ENCODE results near the gene UPK3A.

DNA sequence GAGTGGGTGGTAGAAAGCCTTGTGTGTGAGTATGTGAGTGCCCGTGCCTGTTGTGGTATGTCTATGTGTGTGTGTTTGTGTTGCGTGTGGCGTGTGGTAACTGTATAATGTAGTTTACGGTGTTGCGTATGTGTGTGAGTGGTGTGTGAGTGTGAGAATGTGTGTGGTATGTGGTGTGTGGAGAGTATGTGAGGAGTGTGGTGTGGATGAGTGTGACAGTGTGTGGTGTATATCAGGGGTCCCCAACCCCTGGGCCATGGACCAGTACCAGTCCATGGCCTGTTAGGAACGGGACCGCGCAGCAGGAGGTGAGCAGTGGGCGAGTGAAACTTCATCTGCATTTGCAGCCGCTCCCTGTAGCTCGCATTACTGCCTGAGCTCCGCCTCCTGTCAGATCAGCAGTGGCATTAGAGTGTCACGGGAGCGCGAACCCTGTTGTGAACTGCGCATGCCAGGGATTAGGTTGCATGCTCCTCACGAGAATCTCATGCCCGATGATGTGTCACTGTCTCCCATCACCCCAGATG, 5.7 kb downstream of the UPK3A start:
- TF ChIP-seq, protein P1, sequence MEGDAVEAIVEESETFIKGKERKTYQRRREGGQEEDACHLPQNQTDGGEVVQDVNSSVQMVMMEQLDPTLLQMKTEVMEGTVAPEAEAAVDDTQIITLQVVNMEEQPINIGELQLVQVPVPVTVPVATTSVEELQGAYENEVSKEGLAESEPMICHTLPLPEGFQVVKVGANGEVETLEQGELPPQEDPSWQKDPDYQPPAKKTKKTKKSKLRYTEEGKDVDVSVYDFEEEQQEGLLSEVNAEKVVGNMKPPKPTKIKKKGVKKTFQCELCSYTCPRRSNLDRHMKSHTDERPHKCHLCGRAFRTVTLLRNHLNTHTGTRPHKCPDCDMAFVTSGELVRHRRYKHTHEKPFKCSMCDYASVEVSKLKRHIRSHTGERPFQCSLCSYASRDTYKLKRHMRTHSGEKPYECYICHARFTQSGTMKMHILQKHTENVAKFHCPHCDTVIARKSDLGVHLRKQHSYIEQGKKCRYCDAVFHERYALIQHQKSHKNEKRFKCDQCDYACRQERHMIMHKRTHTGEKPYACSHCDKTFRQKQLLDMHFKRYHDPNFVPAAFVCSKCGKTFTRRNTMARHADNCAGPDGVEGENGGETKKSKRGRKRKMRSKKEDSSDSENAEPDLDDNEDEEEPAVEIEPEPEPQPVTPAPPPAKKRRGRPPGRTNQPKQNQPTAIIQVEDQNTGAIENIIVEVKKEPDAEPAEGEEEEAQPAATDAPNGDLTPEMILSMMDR (IDR thresholded peaks at IDR 0.05; ENCODE audit: low read length) = no peak
- TF ChIP-seq EZH2phosphoT487 (IDR thresholded peaks at IDR 0.05; ENCODE audit: low read length) = no peak
- TF ChIP-seq EZH2 (optimal IDR thresholded peaks at IDR 0.05; ENCODE audit: low read depth, low read length) = no peak

Data from MM.1S (cell line).